ENCODE measurements around the gene LRRC23. TPM values are rescaled to one million over a fixed set of nuclear protein-coding genes. Genes with fewer than 3 reads are reported as not detected.

The LRRC23 gene
- total and polyA plus RNA-seq, 2 of the 13 experiments (the other 11 are each of a cell fraction or from before 2014, with no cell fraction given): 6.0 to 7.8 TPM

- TF ChIP-seq ZBTB25 (CRISPR knock-in tag; IDR thresholded peaks at IDR 0.05): peak; percentile 45; the same call in 1 of the 2 replicates
- no peak for TF ChIP-seq CEBPG (CRISPR knock-in tag; IDR thresholded peaks at IDR 0.05)
- no peak for TF ChIP-seq MAZ (IDR thresholded peaks at IDR 0.05; ENCODE audit: borderline replicate concordance, low read depth, low read length)
- TF ChIP-seq MAZ (CRISPR knock-in tag; IDR thresholded peaks at IDR 0.05; ENCODE audit: low read depth): 0 out of 2 replicates have a peak, but pooled peaks have one; percentile 31
- peak; percentile 50; the same call in 1 of the 2 replicates for TF ChIP-seq ATF2 (CRISPR knock-in tag; IDR thresholded peaks at IDR 0.05)
- TF ChIP-seq ZFX (CRISPR knock-in tag; IDR thresholded peaks at IDR 0.05; ENCODE audit: low read depth): 0 out of 2 replicates have a peak, but pooled peaks have one; percentile 41
- TF ChIP-seq, protein P1, sequence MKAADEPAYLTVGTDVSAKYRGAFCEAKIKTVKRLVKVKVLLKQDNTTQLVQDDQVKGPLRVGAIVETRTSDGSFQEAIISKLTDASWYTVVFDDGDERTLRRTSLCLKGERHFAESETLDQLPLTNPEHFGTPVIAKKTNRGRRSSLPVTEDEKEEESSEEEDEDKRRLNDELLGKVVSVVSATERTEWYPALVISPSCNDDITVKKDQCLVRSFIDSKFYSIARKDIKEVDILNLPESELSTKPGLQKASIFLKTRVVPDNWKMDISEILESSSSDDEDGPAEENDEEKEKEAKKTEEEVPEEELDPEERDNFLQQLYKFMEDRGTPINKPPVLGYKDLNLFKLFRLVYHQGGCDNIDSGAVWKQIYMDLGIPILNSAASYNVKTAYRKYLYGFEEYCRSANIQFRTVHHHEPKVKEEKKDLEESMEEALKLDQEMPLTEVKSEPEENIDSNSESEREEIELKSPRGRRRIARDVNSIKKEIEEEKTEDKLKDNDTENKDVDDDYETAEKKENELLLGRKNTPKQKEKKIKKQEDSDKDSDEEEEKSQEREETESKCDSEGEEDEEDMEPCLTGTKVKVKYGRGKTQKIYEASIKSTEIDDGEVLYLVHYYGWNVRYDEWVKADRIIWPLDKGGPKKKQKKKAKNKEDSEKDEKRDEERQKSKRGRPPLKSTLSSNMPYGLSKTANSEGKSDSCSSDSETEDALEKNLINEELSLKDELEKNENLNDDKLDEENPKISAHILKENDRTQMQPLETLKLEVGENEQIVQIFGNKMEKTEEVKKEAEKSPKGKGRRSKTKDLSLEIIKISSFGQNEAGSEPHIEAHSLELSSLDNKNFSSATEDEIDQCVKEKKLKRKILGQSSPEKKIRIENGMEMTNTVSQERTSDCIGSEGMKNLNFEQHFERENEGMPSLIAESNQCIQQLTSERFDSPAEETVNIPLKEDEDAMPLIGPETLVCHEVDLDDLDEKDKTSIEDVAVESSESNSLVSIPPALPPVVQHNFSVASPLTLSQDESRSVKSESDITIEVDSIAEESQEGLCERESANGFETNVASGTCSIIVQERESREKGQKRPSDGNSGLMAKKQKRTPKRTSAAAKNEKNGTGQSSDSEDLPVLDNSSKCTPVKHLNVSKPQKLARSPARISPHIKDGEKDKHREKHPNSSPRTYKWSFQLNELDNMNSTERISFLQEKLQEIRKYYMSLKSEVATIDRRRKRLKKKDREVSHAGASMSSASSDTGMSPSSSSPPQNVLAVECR (CRISPR knock-in tag; IDR thresholded peaks at IDR 0.05; ENCODE audit: borderline replicate concordance): peak; percentile 50; the same call in 1 of the 2 replicates
- 0 out of 2 replicates have a peak, but pooled peaks have one; percentile 50 for TF ChIP-seq SAP130 (CRISPR knock-in tag; IDR thresholded peaks at IDR 0.05; ENCODE audit: low read depth)
- TF ChIP-seq TBX2 (CRISPR knock-in tag; IDR thresholded peaks at IDR 0.05; ENCODE audit: borderline replicate concordance): 0 out of 2 replicates have a peak, but pooled peaks have one; percentile 38
- peak; percentile 13; the same call in 1 of the 2 replicates for TF ChIP-seq ZNF547 (CRISPR knock-in tag; IDR thresholded peaks at IDR 0.05)
- peak; percentile 23 for TF ChIP-seq XRCC5 (optimal IDR thresholded peaks at IDR 0.05; ENCODE audit: low read length)
- TF ChIP-seq ARNTL (CRISPR knock-in tag; IDR thresholded peaks at IDR 0.05): 0 out of 2 replicates have a peak, but pooled peaks have one; percentile 32
- TF ChIP-seq RELA (CRISPR knock-in tag; IDR thresholded peaks at IDR 0.05): 0 out of 2 replicates have a peak, but pooled peaks have one; percentile 20
- TF ChIP-seq FOSL1 (CRISPR knock-in tag; IDR thresholded peaks at IDR 0.05; ENCODE audit: borderline replicate concordance): no peak
- no peak for TF ChIP-seq ZBTB43 (CRISPR knock-in tag; conservative IDR thresholded peaks at IDR 0.05)
- TF ChIP-seq ESRRA (CRISPR knock-in tag; IDR thresholded peaks at IDR 0.05; ENCODE audit: low read depth): peak; percentile 24; the same call in 1 of the 2 replicates
Measured at GRCh38 chr12:6869049-6870021, 35.3 kb upstream of the LRRC23 start (continued).
